A673 (cell line): Measurements from ENCODE around the gene MRPS35. TPM values are rescaled to one million over a fixed set of nuclear protein-coding genes. Genes with fewer than 3 reads are reported as not detected.

Source experiments
- BruUV-seq: library from RNA; stranded (reverse); fragments of 400-500 nt; replicated peaks from 2 replicates; lab custom pipeline; 2021; lab: Mats Ljungman, UMichigan
- CTCF ChIA-PET: fragments of 300-600 bp; sonication (Branson Sonifier 250); formaldehyde crosslinking; loops from one replicate; lab custom pipeline; 2022; ENCODE audit warnings: antibody characterized with exemption; lab: Charles Lee
- POLR2A ChIA-PET: fragments of 300-600 bp; sonication (Branson Sonifier 250); formaldehyde crosslinking; loops from one replicate; lab custom pipeline; 2022; ENCODE audit warnings: antibody characterized with exemption; ENCODE audit not compliant: low non-redundant PET; lab: Charles Lee
- DNase-seq: peaks from one replicate; pipeline ENCODE4 v3.0.0-alpha.2; 2015; ENCODE audit warnings: low spot score
- H3K27ac ChIP-seq: fragments of 200-600 bp; sonication (generic); 2 replicates; pipeline ENCODE4 v1.5.1; 2016; ENCODE audit warnings: mixed run types, low read depth, mild to moderate bottlenecking, mixed read lengths, antibody characterized with exemption, low read length; ENCODE audit not compliant: poor library complexity, severe bottlenecking
- H3K27me3 ChIP-seq: fragments of 200-600 bp; sonication (generic); replicated peaks from 2 replicates; pipeline ENCODE4 v1.6.1; 2017; ENCODE audit warnings: mixed run types, low read depth, mild to moderate bottlenecking, mixed read lengths, antibody characterized with exemption, low read length; ENCODE audit not compliant: insufficient read depth, poor library complexity
- H3K36me3 ChIP-seq: fragments of 200-600 bp; sonication (generic); 2 replicates; pipeline ENCODE4 v1.6.1; 2016; ENCODE audit warnings: mixed run types, mild to moderate bottlenecking, mixed read lengths, antibody characterized with exemption, low read length; ENCODE audit not compliant: insufficient read depth, poor library complexity, severe bottlenecking
- H3K4me1 ChIP-seq: fragments of 200-600 bp; sonication (generic); 2 replicates; pipeline ENCODE4 v1.6.1; 2017; ENCODE audit warnings: mixed run types, mild to moderate bottlenecking, mixed read lengths, antibody characterized with exemption, low read length; ENCODE audit not compliant: insufficient read depth, poor library complexity, severe bottlenecking
- H3K4me3 ChIP-seq: fragments of 200-600 bp; sonication (generic); 2 replicates; pipeline ENCODE4 v1.5.1; 2016; ENCODE audit warnings: low read depth, mixed run types, mild to moderate bottlenecking, mixed read lengths, low read length; ENCODE audit not compliant: poor library complexity, severe bottlenecking
- H3K9me3 ChIP-seq: fragments of 200-600 bp; sonication (generic); 2 replicates; pipeline ENCODE4 v1.6.1; 2016; ENCODE audit warnings: mixed run types, low read depth, mild to moderate bottlenecking, mixed read lengths, antibody characterized with exemption, low read length; ENCODE audit not compliant: poor library complexity, severe bottlenecking
- CTCF ChIP-seq: fragments of 300-800, 200-600 bp; sonication (generic); conservative IDR thresholded peaks from 2 replicates; pipeline ENCODE4 v1.5.1; 2017; ENCODE audit warnings: low read depth, mild to moderate bottlenecking, antibody characterized with exemption, low read length, moderate library complexity, mixed read lengths
- EZH2 ChIP-seq: fragments of 200-600 bp; sonication (generic); IDR thresholded peaks from 2 replicates; pipeline ENCODE4 v1.6.1; 2017; ENCODE audit warnings: borderline replicate concordance, low read depth, mild to moderate bottlenecking, mixed read lengths, antibody characterized with exemption, low read length; ENCODE audit not compliant: poor library complexity, severe bottlenecking
- intact Hi-C: fragments of 100-400 bp; cut with micrococcal nuclease; formaldehyde crosslinking; loops from one replicate; pipeline ENCODE4 v1.10.0; 2022; ENCODE audit not compliant: unreplicated experiment
- total RNA-seq: library from RNA; stranded (reverse); gene quantifications from 2 replicates; pipeline ENCODE4 v1.2.3, GENCODE V29; 2021

The MRPS35 gene
- total RNA-seq, 1 experiment from 2014 or later, result 65.9 TPM

GRCh38 chr12:27695556-27696292 lies 14.9 kb upstream of the MRPS35 start:
- no peaks in the 10 kb centered on the region for H3K27me3 ChIP-seq
- H3K9me3 ChIP-seq, result no peaks in the 10 kb centered on the region
- no peaks in the 10 kb centered on the region for H3K4me1 ChIP-seq
- BruUV-seq, result no TSS peak
- H3K27ac ChIP-seq, result no peak overlapping the region
- intact Hi-C loops, result no loop called here
- ChIA-PET CTCF (no interaction called here), POLR2A (no interaction called here)
- TF ChIP-seq CTCF (no peak), EZH2 (no peak)
- DNase-seq, result no peak
- H3K4me3 ChIP-seq, result no peak overlapping the region
- H3K36me3 ChIP-seq, result no peaks in the 10 kb centered on the region

GRCh38 chr12:27696293-27696652 lies 14.4 kb upstream of the MRPS35 start, which contains the start of gene REP15:
Gene REP15, plus strand, starts transcription at chr12:27696447. Its CDS starts 116 bp downstream, at chr12:27696563.
- no peaks in the 10 kb centered on the region for H3K36me3 ChIP-seq
- TF ChIP-seq EZH2 (no peak), CTCF (no peak)
- H3K27me3 ChIP-seq, result no peaks in the 10 kb centered on the region
- POLR2A ChIA-PET, result no interaction called here
- CTCF ChIA-PET, result no interaction called here
- H3K4me1 ChIP-seq, result no peaks in the 10 kb centered on the region
- DNase-seq, result no peak
- no peaks in the 10 kb centered on the region for H3K9me3 ChIP-seq
- no peak within 1 kb of the TSS for H3K4me3 ChIP-seq
- intact Hi-C loops, result no loop called here
- H3K27ac ChIP-seq, result no peak within 1 kb of the TSS
- no TSS peak for BruUV-seq

GRCh38 chr12:27696864-27697564 lies 13.6 kb upstream of the MRPS35 start:
- Histone ChIP-seq H3K27ac (no peak overlapping the region), H3K4me1 (no peaks in the 10 kb centered on the region), H3K9me3 (no peaks in the 10 kb centered on the region), H3K4me3 (no peak overlapping the region), H3K36me3 (no peaks in the 10 kb centered on the region), H3K27me3 (no peaks in the 10 kb centered on the region)
- CTCF ChIA-PET, result no interaction called here
- TF ChIP-seq CTCF (no peak), EZH2 (no peak)
- no TSS peak for BruUV-seq
- no peak for DNase-seq
- intact Hi-C loops, result no loop called here
- POLR2A ChIA-PET, result no interaction called here
